ENCODE results near the gene SLC38A8. TPM values are rescaled to one million over a fixed set of nuclear protein-coding genes. Genes with fewer than 3 reads are reported as not detected.
A peak's percentile ranks its signal among the peaks of the same experiment; 100 is the strongest.

SLC38A8 gene
- total RNA-seq, 2 donors from 2014 or later = not detected

- Histone ChIP-seq H3K4me3 (no peak overlapping the region), H3K4me1 (peaks cover 0 to 44% of the 10 kb centered on the region in 2 donors), H3K27me3 (no peaks in the 10 kb centered on the region), H3K9me3 (no peaks in the 10 kb centered on the region), H3K27ac (peak overlapping the region in 1 of 2 donors; percentile 62), H3K36me3 (peaks cover 68% of the 10 kb centered on the region)
- TF ChIP-seq CTCF (IDR thresholded peaks at IDR 0.05) = no peak
- no peak for DNase-seq (ENCODE audit: low spot score)
Observed at GRCh38 chr16:84082835-84083569, 40.4 kb upstream of the SLC38A8 start.

- H3K27ac ChIP-seq = peak overlapping the region in 1 of 2 donors; percentile 62
- H3K9me3 ChIP-seq = no peaks in the 10 kb centered on the region
- peaks cover 0 to 44% of the 10 kb centered on the region in 2 donors for H3K4me1 ChIP-seq
- TF ChIP-seq CTCF (IDR thresholded peaks at IDR 0.05) = no peak
- H3K27me3 ChIP-seq = no peaks in the 10 kb centered on the region
- peaks cover 59% of the 10 kb centered on the region for H3K36me3 ChIP-seq
- no peak for DNase-seq (ENCODE audit: low spot score)
- H3K4me3 ChIP-seq = no peak overlapping the region
Observed at GRCh38 chr16:84082110-84082509, 39.5 kb upstream of the SLC38A8 start.

GRCh38 chr16:84081446-84081989 is 38.9 kb upstream of the SLC38A8 start:
- no peak for DNase-seq (ENCODE audit: low spot score)
- peak overlapping the region in 1 of 2 donors; percentile 62 for H3K27ac ChIP-seq
- peaks cover 0 to 44% of the 10 kb centered on the region in 2 donors for H3K4me1 ChIP-seq
- H3K4me3 ChIP-seq = no peak overlapping the region
- H3K9me3 ChIP-seq = no peaks in the 10 kb centered on the region
- no peaks in the 10 kb centered on the region for H3K27me3 ChIP-seq
- TF ChIP-seq CTCF (IDR thresholded peaks at IDR 0.05) = no peak
- H3K36me3 ChIP-seq = peaks cover 58% of the 10 kb centered on the region

GRCh38 chr16:84080813-84081212 is 38.2 kb upstream of the SLC38A8 start:
- no peaks in the 10 kb centered on the region for H3K27me3 ChIP-seq
- no peak overlapping the region for H3K4me3 ChIP-seq
- H3K36me3 ChIP-seq = peaks cover 57% of the 10 kb centered on the region
- no peaks in the 10 kb centered on the region for H3K9me3 ChIP-seq
- DNase-seq (ENCODE audit: low spot score) = no peak
- peak overlapping the region; percentile 61 to 62 for H3K27ac ChIP-seq
- H3K4me1 ChIP-seq = peaks cover 0 to 40% of the 10 kb centered on the region in 2 donors
- no peak for TF ChIP-seq CTCF (IDR thresholded peaks at IDR 0.05)

GRCh38 chr16:84080378-84080777 is 37.8 kb upstream of the SLC38A8 start:
- H3K36me3 ChIP-seq = peaks cover 61% of the 10 kb centered on the region
- peak overlapping the region; percentile 61 to 62 for H3K27ac ChIP-seq
- no peak overlapping the region for H3K4me3 ChIP-seq
- no peak for TF ChIP-seq CTCF (IDR thresholded peaks at IDR 0.05)
- H3K4me1 ChIP-seq = peaks cover 0 to 35% of the 10 kb centered on the region in 2 donors
- DNase-seq (ENCODE audit: low spot score) = no peak
- H3K27me3 ChIP-seq = no peaks in the 10 kb centered on the region
- no peaks in the 10 kb centered on the region for H3K9me3 ChIP-seq

Data from right atrium auricular region (tissue), 2 donors.